HEK293T (cell line): ENCODE results near the gene CDCA5.

Experiments used
- CTCF ChIA-PET: fragments of 350-600 bp; formaldehyde crosslinking; extraction: SDS; loops from one replicate; lab custom pipeline; 2021; ENCODE audit warnings: antibody characterized with exemption, inconsistent platforms; lab: Yijun Ruan, JAX
- POLR2A ChIA-PET: fragments of 350-600 bp; formaldehyde crosslinking; extraction: SDS; loops from one replicate; lab custom pipeline; 2020; ENCODE audit warnings: antibody characterized with exemption, inconsistent platforms; lab: Yijun Ruan, JAX
- DNase-seq: peaks from one replicate; pipeline ENCODE4 v3.0.0; 2012; ENCODE audit warnings: mixed read lengths; ENCODE audit errors: extremely low spot score
- BHLHE40 ChIP-seq: fragments of 450-650 bp; IDR thresholded peaks from 2 replicates; pipeline ENCODE4 v1.6.1; 2016; ENCODE audit warnings: mild to moderate bottlenecking, moderate library complexity, borderline replicate concordance
- CTBP1 ChIP-seq: fragments of 450-650 bp; IDR thresholded peaks from 2 replicates; pipeline ENCODE4 v1.6.1; 2016; ENCODE audit warnings: borderline replicate concordance
- ELF4 ChIP-seq: fragments of 450-650 bp; IDR thresholded peaks from 2 replicates; pipeline ENCODE4 v1.6.1; 2017; ENCODE audit warnings: antibody characterized with exemption
- FOXA1 ChIP-seq: fragments of 450-650 bp; IDR thresholded peaks from 2 replicates; pipeline ENCODE4 v1.6.1; 2016; ENCODE audit warnings: mild to moderate bottlenecking
- FOXM1 ChIP-seq: fragments of 450-650 bp; IDR thresholded peaks from 2 replicates; pipeline ENCODE4 v1.6.1; 2017; ENCODE audit warnings: mild to moderate bottlenecking, borderline replicate concordance
- L3MBTL2 ChIP-seq: fragments of 450-650 bp; conservative IDR thresholded peaks from 2 replicates; pipeline ENCODE4 v1.6.1; 2016; ENCODE audit warnings: mild to moderate bottlenecking
- LEF1 ChIP-seq: fragments of 450-650 bp; IDR thresholded peaks from 2 replicates; pipeline ENCODE4 v1.6.1; 2017; ENCODE audit warnings: mild to moderate bottlenecking, borderline replicate concordance
- NFRKB ChIP-seq: fragments of 450-650 bp; IDR thresholded peaks from 2 replicates; pipeline ENCODE4 v1.6.1; 2016; ENCODE audit warnings: mild to moderate bottlenecking, moderate library complexity
- SP1 ChIP-seq: fragments of 450-650 bp; IDR thresholded peaks from 2 replicates; pipeline ENCODE4 v1.6.1; 2017
- SUZ12 ChIP-seq: fragments of 450-650 bp; IDR thresholded peaks from 2 replicates; pipeline ENCODE4 v1.6.1; 2016; ENCODE audit warnings: mild to moderate bottlenecking
- TARDBP ChIP-seq: fragments of 450-650 bp; IDR thresholded peaks from 2 replicates; pipeline ENCODE4 v1.6.1; 2016
- ZNF384 ChIP-seq: fragments of 450-650 bp; IDR thresholded peaks from 2 replicates; pipeline ENCODE4 v1.6.1; 2016
- TF ChIP-seq, protein P1 (sequence below): fragments of 450-650 bp; IDR thresholded peaks from 2 replicates; pipeline ENCODE4 v1.6.1; 2016

The CDCA5 gene

GRCh38 chr11:65032216-65032615 is 51.6 kb downstream of the CDCA5 start:
- TF ChIP-seq FOXA1 (no peak), TARDBP (no peak), NFRKB (no peak), L3MBTL2 (no peak), SUZ12 (no peak), ZNF384 (no peak), BHLHE40 (no peak), SP1 (no peak), FOXM1 (no peak), LEF1 (no peak), ELF4 (no peak), CTBP1 (no peak)
- TF ChIP-seq, protein P1, sequence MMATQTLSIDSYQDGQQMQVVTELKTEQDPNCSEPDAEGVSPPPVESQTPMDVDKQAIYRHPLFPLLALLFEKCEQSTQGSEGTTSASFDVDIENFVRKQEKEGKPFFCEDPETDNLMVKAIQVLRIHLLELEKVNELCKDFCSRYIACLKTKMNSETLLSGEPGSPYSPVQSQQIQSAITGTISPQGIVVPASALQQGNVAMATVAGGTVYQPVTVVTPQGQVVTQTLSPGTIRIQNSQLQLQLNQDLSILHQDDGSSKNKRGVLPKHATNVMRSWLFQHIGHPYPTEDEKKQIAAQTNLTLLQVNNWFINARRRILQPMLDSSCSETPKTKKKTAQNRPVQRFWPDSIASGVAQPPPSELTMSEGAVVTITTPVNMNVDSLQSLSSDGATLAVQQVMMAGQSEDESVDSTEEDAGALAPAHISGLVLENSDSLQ = no peak
- ChIA-PET POLR2A (interaction anchor here (1.8 kb wide), 1 partner anchor 8 kb away, joined by 7 read pairs; the partner anchor contains the start of gene SAC3D1), CTCF (interaction anchor here (1.0 to 1.3 kb wide), 2 partner anchors 11 to 283 kb away, joined by 3 read pairs; no protein-coding TSS in a partner anchor)
- DNase-seq = no peak
